Pancreas (tissue), 10 donors: ENCODE measurements around the gene PADI3. TPM values are rescaled to one million over a fixed set of nuclear protein-coding genes. Genes with fewer than 3 reads are reported as not detected.

Experiments
- ATAC-seq, 4 donors: fragments of 200-7000 bp; cut with Tn5 transposase; one replicate each; pipeline versions ENCODE4 v1.8.0 to v1.9.1; 2020; ENCODE audit warnings: mild to moderate bottlenecking in 4 of 4, moderate library complexity in 4 of 4
- DNase-seq, 6 donors: peaks; one replicate each; pipeline ENCODE4 v3.0.0-alpha.2; 2020
- FAIRE-seq: peaks from 2 replicates; lab custom pipeline; 2012; peaks lifted over from hg19 to GRCh38; lab: Jason Lieb, UNC
- H3K27ac ChIP-seq, 4 donors: fragments of 200-600 bp; sonication (generic); 1 replicate in 3 of 4; 2 replicates in 1 of 4; pipeline versions ENCODE4 v1.5.0 to v1.8.0; 2020
- H3K27me3 ChIP-seq, 4 donors: fragments of 200-600 bp; one replicate each; pipeline ENCODE4 v1.8.0; 2021
- H3K36me3 ChIP-seq, 3 donors: fragments of 200-600 bp; sonication (generic) in 1 of 3; one replicate each; pipeline versions ENCODE4 v1.5.0 to v1.8.0; 2020 to 2021
- H3K4me1 ChIP-seq, 3 donors: fragments of 200-600 bp; one replicate each; pipeline ENCODE4 v1.8.0; 2021
- H3K4me3 ChIP-seq, 4 donors: fragments of 200-600 bp; sonication (generic) in 2 of 4; one replicate each; pipeline versions ENCODE4 v1.5.0 to v1.8.0; 2020 to 2021
- H3K9me3 ChIP-seq, 4 donors: fragments of 200-600 bp; one replicate each; pipeline ENCODE4 v1.8.0; 2021
- WGBS, 2 donors: extraction: QIAGEN DNeasy Blood & Tissue Kit; methylation state at CpG; one replicate each; pipeline ENCODE4 v1.1.7; 2013; 5-methylcytosine and 5-hydroxymethylcytosine counted together
- intact Hi-C, 3 donors: fragments of 100-400 bp; cut with DNase I; formaldehyde crosslinking; loops; one replicate each; pipeline versions ENCODE4 v1.11.1 to v1.14.2; 2022
- polyA plus RNA-seq, 2 donors: library from polyadenylated mRNA; stranded (reverse); fragments of 200-250 nt; gene quantifications; one replicate each; pipeline ENCODE4 v1.2.3, GENCODE V29; 2013
- total RNA-seq, 6 donors: library from RNA; stranded (reverse); fragmentation: NEBNext Ultra II Directional in 4 of 6; extraction: Animal tissue kit (Norgen Biotek cat#: 25700) in 4 of 6; gene quantifications; one replicate each; pipeline versions ENCODE4 v1.2.1 to v1.2.4, GENCODE V29; 2021 to 2023
- TF ChIP-seq, protein P1 (sequence below), 4 donors: fragments of 200-600 bp; sonication (generic) in 3 of 4; IDR thresholded peaks; one replicate each; pipeline versions ENCODE4 v1.5.0 to v1.8.0; 2021; ENCODE audit warnings: antibody characterized with exemption in 4 of 4
- donor health status: healthy with polysubstance abuse.
- donor health status: DM: no; HTN: no; CAD: no; lungs with moderate emphysema.
- donor health status: DM: no; HTN: no; CAD: no.
- donor health status: control.
- donor health status: control.
- donor health status: Bipolar disorder and iron deficiency.
- donor health status: DM: yes; HTN: yes; CAD: no.
- donor health status: DM: no; HTN: no; CAD: no.
- donor health status: DM: no; HTN: no; CAD: no.
- donor health status: DM: yes; HTN: yes; CAD: no.

Gene PADI3
- total and polyA plus RNA-seq, 8 donors = not detected

GRCh38 chr1:17306921-17307320 lies 58.0 kb downstream of the PADI3 start:
- H3K27ac ChIP-seq = no peak overlapping the region
- TF ChIP-seq, protein P1, sequence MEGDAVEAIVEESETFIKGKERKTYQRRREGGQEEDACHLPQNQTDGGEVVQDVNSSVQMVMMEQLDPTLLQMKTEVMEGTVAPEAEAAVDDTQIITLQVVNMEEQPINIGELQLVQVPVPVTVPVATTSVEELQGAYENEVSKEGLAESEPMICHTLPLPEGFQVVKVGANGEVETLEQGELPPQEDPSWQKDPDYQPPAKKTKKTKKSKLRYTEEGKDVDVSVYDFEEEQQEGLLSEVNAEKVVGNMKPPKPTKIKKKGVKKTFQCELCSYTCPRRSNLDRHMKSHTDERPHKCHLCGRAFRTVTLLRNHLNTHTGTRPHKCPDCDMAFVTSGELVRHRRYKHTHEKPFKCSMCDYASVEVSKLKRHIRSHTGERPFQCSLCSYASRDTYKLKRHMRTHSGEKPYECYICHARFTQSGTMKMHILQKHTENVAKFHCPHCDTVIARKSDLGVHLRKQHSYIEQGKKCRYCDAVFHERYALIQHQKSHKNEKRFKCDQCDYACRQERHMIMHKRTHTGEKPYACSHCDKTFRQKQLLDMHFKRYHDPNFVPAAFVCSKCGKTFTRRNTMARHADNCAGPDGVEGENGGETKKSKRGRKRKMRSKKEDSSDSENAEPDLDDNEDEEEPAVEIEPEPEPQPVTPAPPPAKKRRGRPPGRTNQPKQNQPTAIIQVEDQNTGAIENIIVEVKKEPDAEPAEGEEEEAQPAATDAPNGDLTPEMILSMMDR (IDR thresholded peaks at IDR 0.05) = no peak
- intact Hi-C loops = no loop called here
- H3K9me3 ChIP-seq = no peaks in the 10 kb centered on the region
- FAIRE-seq = no peak
- no peak for DNase-seq
- WGBS, 2 donors = 28 to 30% methylated on average over 6 of the region's 6 CpGs
- H3K36me3 ChIP-seq = no peaks in the 10 kb centered on the region
- no peaks in the 10 kb centered on the region for H3K4me1 ChIP-seq
- H3K4me3 ChIP-seq = no peak overlapping the region
- no peaks in the 10 kb centered on the region for H3K27me3 ChIP-seq
- ATAC-seq = no peak

DNA sequence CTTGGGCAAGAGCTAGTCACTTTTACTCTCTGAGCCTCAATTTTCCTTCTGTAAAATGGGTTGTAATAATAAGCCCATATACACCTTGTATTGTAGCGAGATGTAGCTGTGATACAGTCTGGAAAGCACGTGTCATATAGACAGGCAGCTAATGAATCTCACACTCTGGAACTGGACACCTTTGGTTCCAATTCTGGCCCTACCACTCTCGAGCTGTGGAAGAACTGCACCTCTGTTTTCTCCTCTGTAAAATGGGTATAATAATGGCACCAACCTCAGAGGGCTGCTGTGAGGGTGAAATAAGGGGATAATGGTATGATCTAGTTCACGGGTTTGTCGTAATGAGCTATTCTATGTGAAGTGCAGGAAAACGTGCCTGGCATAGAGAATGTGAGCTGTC lies 58.4 kb downstream of the PADI3 start:
- DNase-seq (no peak), FAIRE-seq (no peak), ATAC-seq (no peak)
- Histone ChIP-seq H3K27ac (no peak overlapping the region), H3K27me3 (no peaks in the 10 kb centered on the region), H3K4me1 (no peaks in the 10 kb centered on the region), H3K36me3 (no peaks in the 10 kb centered on the region), H3K4me3 (no peak overlapping the region), H3K9me3 (no peaks in the 10 kb centered on the region)
- intact Hi-C loops = no loop called here
- TF ChIP-seq, protein P1 (IDR thresholded peaks at IDR 0.05) = no peak
- 70 to 72% methylated on average over 6 of the region's 6 CpGs for WGBS, 2 donors

- TF ChIP-seq, protein P1 (IDR thresholded peaks at IDR 0.05) = no peak
- DNase-seq (no peak), FAIRE-seq (no peak), ATAC-seq (no peak)
- no peaks in the 10 kb centered on the region for H3K4me1 ChIP-seq
- no peaks in the 10 kb centered on the region for H3K36me3 ChIP-seq
- intact Hi-C loops = no loop called here
- H3K27ac ChIP-seq = no peak within 1 kb of the TSS
- whole genome bisulfite sequencing, 2 donors = 63 to 72% methylated on average over 8 of the region's 8 CpGs
- H3K9me3 ChIP-seq = no peaks in the 10 kb centered on the region
- no peaks in the 10 kb centered on the region for H3K27me3 ChIP-seq
- no peak within 1 kb of the TSS for H3K4me3 ChIP-seq
Measured at GRCh38 chr1:17307946-17308345, 59.0 kb downstream of the PADI3 start, which contains the start of gene PADI4. Gene PADI4, plus strand, starts transcription at chr1:17308197. Its CDS starts 26 bp downstream, at chr1:17308223.

DNA sequence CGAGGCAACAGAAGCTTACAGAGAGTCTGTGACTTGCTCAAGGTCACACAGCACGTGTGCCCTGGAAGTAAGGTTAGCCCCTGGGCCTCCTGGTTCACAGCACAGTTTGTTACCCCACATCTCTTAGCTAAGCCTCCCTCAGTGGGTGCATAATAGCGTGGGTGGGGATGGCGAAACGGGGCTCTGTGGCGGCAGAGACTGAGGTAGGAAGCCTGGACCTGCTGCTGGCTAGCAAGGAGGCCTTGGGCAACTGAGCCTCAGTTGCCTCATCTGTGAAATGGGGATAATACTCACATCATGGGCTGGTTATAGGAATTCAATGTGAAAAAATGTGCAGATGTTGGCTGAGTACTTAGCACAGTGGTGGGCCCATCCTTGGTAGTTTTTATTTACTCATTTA lies 59.7 kb downstream of the PADI3 start:
- H3K9me3 ChIP-seq = no peaks in the 10 kb centered on the region
- H3K4me3 ChIP-seq = no peak overlapping the region
- intact Hi-C loops = no loop called here
- H3K36me3 ChIP-seq = no peaks in the 10 kb centered on the region
- DNase-seq = no peak
- no peak for FAIRE-seq
- no peak for ATAC-seq
- no peaks in the 10 kb centered on the region for H3K4me1 ChIP-seq
- no peak overlapping the region for H3K27ac ChIP-seq
- TF ChIP-seq, protein P1 (IDR thresholded peaks at IDR 0.05) = no peak
- WGBS, 2 donors = 53 to 57% methylated on average over 6 of the region's 6 CpGs
- H3K27me3 ChIP-seq = no peaks in the 10 kb centered on the region

GRCh38 chr1:17309426-17310067 lies 60.6 kb downstream of the PADI3 start:
- Histone ChIP-seq H3K27me3 (no peaks in the 10 kb centered on the region), H3K27ac (no peak overlapping the region), H3K9me3 (no peaks in the 10 kb centered on the region), H3K4me1 (no peaks in the 10 kb centered on the region), H3K4me3 (no peak overlapping the region), H3K36me3 (no peaks in the 10 kb centered on the region)
- FAIRE-seq (no peak), DNase-seq (no peak), ATAC-seq (no peak)
- TF ChIP-seq, protein P1 (IDR thresholded peaks at IDR 0.05) = no peak
- 51% methylated on average over 8 of the region's 8 CpGs for WGBS, 2 donors
- intact Hi-C loops = no loop called here
